ENCODE data around the gene TAS2R10. TPM values are rescaled to one million over a fixed set of nuclear protein-coding genes. Genes with fewer than 3 reads are reported as not detected.

Gene TAS2R10
- polyA plus RNA-seq, 1 donor: 1.2 TPM

- Histone ChIP-seq H3K4me1 (ENCODE audit: control insufficient read depth, insufficient read depth, low read length) (no peaks in the 10 kb centered on the region), H3K4me3 (ENCODE audit: low read length) (no peak overlapping the region), H3K27me3 (ENCODE audit: control insufficient read depth, insufficient read depth, low read length) (no peaks in the 10 kb centered on the region), H3K36me3 (ENCODE audit: control insufficient read depth, insufficient read depth, low read length) (no peaks in the 10 kb centered on the region), H3K9me3 (ENCODE audit: control insufficient read depth, low read depth, low read length) (no peaks in the 10 kb centered on the region), H3K27ac (ENCODE audit: low read length) (no peak overlapping the region)
- no peak for DNase-seq
- WGBS (ENCODE audit: insufficient coverage, low lambda C conversion rate): 100% methylated on average over 1 of the region's 5 CpGs
Observed at GRCh38 chr12:10783252-10783651, 42.9 kb downstream of the TAS2R10 start.

- no peaks in the 10 kb centered on the region for H3K4me1 ChIP-seq (ENCODE audit: control insufficient read depth, insufficient read depth, low read length)
- WGBS (ENCODE audit: insufficient coverage, low lambda C conversion rate): no CpG with 5 or more reads among the region's 2 CpGs
- H3K27ac ChIP-seq (ENCODE audit: low read length): no peak overlapping the region
Observed at GRCh38 chr12:10779103-10779502, 47.1 kb downstream of the TAS2R10 start.

More at GRCh38 chr12:10779103-10779502, 47.1 kb downstream of the TAS2R10 start:
- DNase-seq: no peak
- Histone ChIP-seq H3K4me3 (ENCODE audit: low read length) (no peak overlapping the region), H3K9me3 (ENCODE audit: control insufficient read depth, low read depth, low read length) (no peaks in the 10 kb centered on the region), H3K36me3 (ENCODE audit: control insufficient read depth, insufficient read depth, low read length) (no peaks in the 10 kb centered on the region), H3K27me3 (ENCODE audit: control insufficient read depth, insufficient read depth, low read length) (no peaks in the 10 kb centered on the region)

Other genes starting within 250 kb of the TAS2R10 start
- gene MAGOHB, start 212.7 kb downstream of the TAS2R10 start, polyA plus RNA-seq: 24.1 TPM
- 0.94 TPM for gene STYK1, start 152.3 kb downstream of the TAS2R10 start, polyA plus RNA-seq
- gene YBX3, start 103.0 kb downstream of the TAS2R10 start, polyA plus RNA-seq: 140 TPM
- not detected for gene TAS2R7, start 23.7 kb downstream of the TAS2R10 start, polyA plus RNA-seq
- not detected for gene TAS2R8, start 19.1 kb downstream of the TAS2R10 start, polyA plus RNA-seq
- not detected for gene TAS2R9, start 16.2 kb downstream of the TAS2R10 start, polyA plus RNA-seq
- 6.1 TPM for gene PRR4, start 23.1 kb upstream of the TAS2R10 start, polyA plus RNA-seq
- gene PRH1, start 57.9 kb upstream of the TAS2R10 start, polyA plus RNA-seq: 7.3 TPM
- 0.03 TPM for gene TAS2R13, start 83.2 kb upstream of the TAS2R10 start, polyA plus RNA-seq
- 0.55 TPM for gene PRH2, start 102.9 kb upstream of the TAS2R10 start, polyA plus RNA-seq
- gene TAS2R14, start 112.9 kb upstream of the TAS2R10 start, polyA plus RNA-seq: 3.5 TPM
- gene TAS2R50, start 160.6 kb upstream of the TAS2R10 start, polyA plus RNA-seq: 0.04 TPM
- gene TAS2R20, start 171.9 kb upstream of the TAS2R10 start, polyA plus RNA-seq: 2.5 TPM
- 0.87 TPM for gene TAS2R19, start 196.3 kb upstream of the TAS2R10 start, polyA plus RNA-seq
- gene TAS2R31, start 205.0 kb upstream of the TAS2R10 start, polyA plus RNA-seq: 0.82 TPM
- 0.13 TPM for gene TAS2R46, start 235.9 kb upstream of the TAS2R10 start, polyA plus RNA-seq

All from large intestine (tissue), 3 donors.